Measurements from ENCODE around the gene PLCD1.

Gene PLCD1

DNA sequence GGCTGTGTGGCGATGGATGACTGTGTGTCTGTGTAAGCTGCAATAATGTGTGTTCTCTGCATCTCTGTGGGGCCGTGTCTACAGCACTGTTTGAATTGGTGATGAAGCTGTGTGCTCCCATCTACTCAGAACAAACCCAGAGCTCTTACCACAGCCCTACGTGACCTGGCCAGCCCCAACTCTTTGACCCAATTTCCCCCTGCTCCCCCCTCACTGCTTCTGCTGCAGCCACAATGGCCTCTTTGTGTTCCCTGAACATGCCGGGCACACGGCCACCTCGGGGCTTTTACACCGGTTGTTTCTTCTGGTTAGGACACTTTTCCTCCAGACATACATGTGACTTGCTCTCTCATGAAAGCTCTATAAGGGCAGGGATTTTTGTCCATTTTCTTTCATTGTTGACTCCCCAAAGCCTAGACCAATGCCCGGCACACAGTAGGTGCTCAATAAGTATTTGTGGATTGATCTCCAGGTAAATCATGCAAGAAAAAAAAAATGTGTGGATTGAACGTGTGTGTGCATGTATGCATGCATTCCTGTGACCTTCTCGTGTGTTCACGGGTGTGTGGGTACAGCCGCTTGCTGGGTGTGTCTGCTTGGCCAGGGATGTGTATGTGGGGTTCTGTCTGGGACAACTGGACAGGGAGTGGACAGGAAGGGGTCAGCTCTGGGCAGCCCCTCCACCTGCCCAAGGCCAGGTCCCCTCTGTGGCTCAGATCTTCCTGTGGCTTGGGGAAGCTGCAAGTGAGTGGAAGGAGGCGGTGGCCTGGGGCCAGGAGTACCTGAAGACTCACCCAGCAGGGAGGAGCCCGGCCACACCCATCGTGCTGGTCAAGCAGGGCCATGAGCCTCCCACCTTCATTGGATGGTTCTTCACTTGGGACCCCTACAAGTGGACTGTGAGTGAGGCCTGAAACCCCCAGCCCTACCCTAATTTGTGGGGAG is 24.1 kb downstream of the PLCD1 start:
- peak overlapping the region; percentile 41; the same call in 1 of the 2 replicates for H3K27ac ChIP-seq
- TF ChIP-seq, protein P1, sequence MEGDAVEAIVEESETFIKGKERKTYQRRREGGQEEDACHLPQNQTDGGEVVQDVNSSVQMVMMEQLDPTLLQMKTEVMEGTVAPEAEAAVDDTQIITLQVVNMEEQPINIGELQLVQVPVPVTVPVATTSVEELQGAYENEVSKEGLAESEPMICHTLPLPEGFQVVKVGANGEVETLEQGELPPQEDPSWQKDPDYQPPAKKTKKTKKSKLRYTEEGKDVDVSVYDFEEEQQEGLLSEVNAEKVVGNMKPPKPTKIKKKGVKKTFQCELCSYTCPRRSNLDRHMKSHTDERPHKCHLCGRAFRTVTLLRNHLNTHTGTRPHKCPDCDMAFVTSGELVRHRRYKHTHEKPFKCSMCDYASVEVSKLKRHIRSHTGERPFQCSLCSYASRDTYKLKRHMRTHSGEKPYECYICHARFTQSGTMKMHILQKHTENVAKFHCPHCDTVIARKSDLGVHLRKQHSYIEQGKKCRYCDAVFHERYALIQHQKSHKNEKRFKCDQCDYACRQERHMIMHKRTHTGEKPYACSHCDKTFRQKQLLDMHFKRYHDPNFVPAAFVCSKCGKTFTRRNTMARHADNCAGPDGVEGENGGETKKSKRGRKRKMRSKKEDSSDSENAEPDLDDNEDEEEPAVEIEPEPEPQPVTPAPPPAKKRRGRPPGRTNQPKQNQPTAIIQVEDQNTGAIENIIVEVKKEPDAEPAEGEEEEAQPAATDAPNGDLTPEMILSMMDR (IDR thresholded peaks at IDR 0.05), result no peak
- TF ChIP-seq ZFX (IDR thresholded peaks at IDR 0.05; ENCODE audit: borderline replicate concordance), result no peak

DNA sequence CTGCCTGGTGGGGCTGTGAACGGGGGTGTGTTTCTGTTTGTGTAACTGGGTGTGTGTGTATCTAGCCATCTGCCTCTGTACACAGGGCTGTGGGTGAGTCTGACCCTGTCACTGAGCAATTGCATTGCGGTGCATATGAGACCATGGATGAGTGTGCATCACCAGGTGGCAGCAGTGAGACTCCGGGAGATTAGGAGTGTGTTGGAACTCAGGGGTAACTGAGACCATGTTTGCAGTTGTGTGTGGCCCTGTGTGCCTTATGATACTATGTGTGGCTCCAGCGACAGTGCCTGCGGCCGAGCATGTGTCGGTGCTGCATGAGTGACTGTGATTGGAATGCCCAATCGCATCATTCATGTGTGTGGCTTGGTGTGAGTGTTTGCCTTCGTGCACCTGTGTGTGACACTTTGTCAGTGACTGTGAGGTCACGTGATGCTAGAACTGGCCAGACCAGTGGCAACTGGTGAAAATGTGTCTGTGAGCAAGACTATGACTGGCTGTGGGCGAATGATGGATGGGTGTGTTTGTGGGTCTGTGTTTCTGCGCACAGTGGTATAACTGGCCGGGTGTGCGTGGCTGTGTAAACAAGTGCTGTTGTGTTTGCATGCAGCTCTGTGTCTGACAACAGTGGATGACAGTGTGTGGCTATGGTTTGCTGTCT is 24.9 kb downstream of the PLCD1 start:
- TF ChIP-seq, protein P1 (IDR thresholded peaks at IDR 0.05), result peak; percentile 90
- TF ChIP-seq ZFX (IDR thresholded peaks at IDR 0.05; ENCODE audit: borderline replicate concordance), result no peak

DNA sequence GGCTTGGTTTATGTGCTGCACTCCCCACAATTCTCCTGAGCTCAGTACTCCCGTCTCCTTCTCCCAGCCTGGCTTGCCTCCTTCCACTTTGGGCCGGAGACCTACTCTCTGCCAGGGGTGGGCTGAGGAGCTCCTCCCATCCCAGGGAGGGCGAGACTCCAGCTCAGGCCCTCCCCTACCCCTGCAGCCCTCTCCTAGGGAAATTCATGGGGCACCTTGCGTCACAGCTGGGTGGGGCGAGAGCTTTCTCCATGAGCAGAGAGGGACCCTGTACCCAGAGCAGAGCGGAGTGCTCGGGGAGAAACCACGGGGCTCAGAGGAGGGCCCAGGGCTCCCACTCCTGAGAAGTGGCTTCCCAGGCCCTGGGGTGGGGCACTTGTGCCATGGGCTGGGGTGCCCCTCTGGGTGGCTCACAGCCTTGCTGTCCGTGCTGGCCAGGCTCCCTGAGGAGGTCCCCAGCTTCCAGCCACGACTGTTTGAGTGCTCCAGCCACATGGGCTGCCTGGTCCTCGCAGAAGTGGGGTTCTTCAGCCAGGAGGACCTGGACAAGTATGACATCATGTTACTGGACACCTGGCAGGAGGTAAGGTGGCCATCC is 25.5 kb downstream of the PLCD1 start:
- peak overlapping the region; percentile 41 for H3K27ac ChIP-seq
- no peak for TF ChIP-seq ZFX (IDR thresholded peaks at IDR 0.05; ENCODE audit: borderline replicate concordance)
- TF ChIP-seq, protein P1 (IDR thresholded peaks at IDR 0.05), result no peak

More for the DNA sequence above, 24.9 kb downstream of the PLCD1 start:
- peak overlapping the region; percentile 41 for H3K27ac ChIP-seq

DNA sequence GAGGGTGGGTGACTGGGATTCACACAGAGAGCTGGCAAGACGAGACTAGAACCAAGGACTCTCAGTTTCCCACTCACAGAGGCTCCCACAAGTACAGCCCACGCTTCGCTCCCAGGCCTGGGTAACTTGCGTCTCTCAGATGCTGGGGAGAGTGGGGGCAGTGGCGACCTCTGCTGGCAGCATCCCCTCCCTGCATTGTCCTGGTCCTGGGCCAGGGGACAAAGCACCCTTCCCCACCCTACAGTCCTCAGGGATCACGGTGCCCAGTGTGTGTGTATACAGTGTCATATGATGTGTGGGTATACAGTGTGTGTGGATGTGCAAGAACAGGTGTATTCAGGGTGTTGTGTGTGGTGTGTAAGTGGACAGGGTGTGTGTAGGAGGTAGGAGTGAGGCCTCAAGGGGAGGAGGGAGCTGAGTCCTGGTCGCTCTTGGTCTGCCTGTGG is 26.0 kb downstream of the PLCD1 start:
- no peak for TF ChIP-seq ZFX (IDR thresholded peaks at IDR 0.05; ENCODE audit: borderline replicate concordance)
- TF ChIP-seq, protein P1 (IDR thresholded peaks at IDR 0.05), result peak; percentile 92

GRCh38 chr3:38002940-38003339 is 26.5 kb downstream of the PLCD1 start:
- no peak overlapping the region for H3K27ac ChIP-seq
- TF ChIP-seq, protein P1 (IDR thresholded peaks at IDR 0.05), result no peak
- TF ChIP-seq ZFX (IDR thresholded peaks at IDR 0.05; ENCODE audit: borderline replicate concordance), result no peak

More for the DNA sequence above, 26.0 kb downstream of the PLCD1 start:
- H3K27ac ChIP-seq, result peak overlapping the region; percentile 41

DNA sequence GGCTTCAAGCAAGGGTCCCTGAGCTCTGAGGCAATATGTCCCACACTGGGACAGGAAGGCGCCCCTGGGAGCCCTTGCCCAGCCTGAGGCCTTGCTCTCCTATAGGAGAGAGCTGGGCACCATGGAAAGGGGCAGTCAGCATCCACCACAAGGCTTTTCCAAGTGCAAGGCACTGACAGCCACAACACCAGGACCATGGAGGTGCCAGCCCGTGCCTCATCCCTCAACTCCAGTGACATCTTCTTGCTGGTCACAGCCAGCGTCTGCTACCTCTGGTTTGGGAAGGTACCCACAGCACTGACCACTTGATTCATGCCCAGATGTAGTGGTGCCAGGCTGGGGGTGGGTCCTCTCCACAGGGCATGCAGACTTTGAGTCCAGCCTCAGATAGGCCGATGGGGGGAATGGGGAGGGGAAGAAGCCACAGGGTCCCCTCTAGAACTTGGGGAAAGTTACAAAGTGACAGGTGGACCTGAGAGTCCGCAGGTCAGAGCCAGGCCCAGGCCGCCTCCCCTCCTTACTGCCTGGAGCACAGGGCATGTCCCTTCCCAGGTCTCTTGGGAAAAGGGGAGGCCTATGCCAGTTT is 27.1 kb downstream of the PLCD1 start:
- TF ChIP-seq ZFX (IDR thresholded peaks at IDR 0.05; ENCODE audit: borderline replicate concordance), result no peak
- TF ChIP-seq, protein P1 (IDR thresholded peaks at IDR 0.05), result no peak
- H3K27ac ChIP-seq, result no peak overlapping the region
